Endothelial cell of hepatic sinusoid (primary cell): ENCODE measurements around the gene CPNE1.
"Not testable (repeated sequence)": the region's sequence is repeated elsewhere in the genome, so short reads cannot be mapped to it uniquely, and the experiment has no call there.

ENCODE experiments used
- in situ Hi-C: cut with HindIII; loops from 2 replicates; pipeline ENCODE4 v1.10.0; 2017; ENCODE audit warnings: low sequenced_read_pairs

CPNE1 gene

GRCh38 chr20:35698298-35699126 is 33.8 kb upstream of the CPNE1 start:
- in situ Hi-C loops: no loop called here

GRCh38 chr20:35697696-35698297 is 33.1 kb upstream of the CPNE1 start:
- in situ Hi-C loops: no loop called here

GRCh38 chr20:35695978-35696377 is 31.3 kb upstream of the CPNE1 start:
- in situ Hi-C loops: no loop called here

GRCh38 chr20:35695245-35695749 is 30.6 kb upstream of the CPNE1 start:
- in situ Hi-C loops: no loop called here

- in situ Hi-C loops: no loop called here
These were observed 25.6 kb upstream of the CPNE1 start for GRCh38 chr20:35690265-35690664.

GRCh38 chr20:35686872-35687271 is 22.2 kb upstream of the CPNE1 start:
- in situ Hi-C loops: not testable (repeated sequence)

- in situ Hi-C loops: not testable (repeated sequence)
These were observed 20.7 kb upstream of the CPNE1 start for GRCh38 chr20:35685368-35685767.

GRCh38 chr20:35681960-35682359 is 17.3 kb upstream of the CPNE1 start:
- in situ Hi-C loops: no loop called here

GRCh38 chr20:35680452-35681183 is 15.9 kb upstream of the CPNE1 start:
- in situ Hi-C loops: no loop called here

- in situ Hi-C loops: no loop called here
These were observed 10.2 kb upstream of the CPNE1 start for GRCh38 chr20:35674921-35675320.

GRCh38 chr20:35673884-35674283 is 9.2 kb upstream of the CPNE1 start:
- in situ Hi-C loops: no loop called here

GRCh38 chr20:35669681-35670080 is 5.0 kb upstream of the CPNE1 start:
- in situ Hi-C loops: no loop called here

GRCh38 chr20:35669221-35669620 is 4.5 kb upstream of the CPNE1 start:
- in situ Hi-C loops: no loop called here

GRCh38 chr20:35665949-35666288 is 1.2 kb upstream of the CPNE1 start:
- in situ Hi-C loops: no loop called here

- in situ Hi-C loops: no loop called here
These were observed 909 bp downstream of the CPNE1 start for GRCh38 chr20:35663516-35664465.

GRCh38 chr20:35662551-35662950 is 2.1 kb downstream of the CPNE1 start:
- in situ Hi-C loops: no loop called here

- in situ Hi-C loops: no loop called here
These were observed 2.8 kb downstream of the CPNE1 start for GRCh38 chr20:35661908-35662307.

GRCh38 chr20:35661053-35661452 is 3.6 kb downstream of the CPNE1 start:
- in situ Hi-C loops: no loop called here

GRCh38 chr20:35660122-35660937 is 4.4 kb downstream of the CPNE1 start:
- in situ Hi-C loops: no loop called here

GRCh38 chr20:35657271-35657670 is 7.4 kb downstream of the CPNE1 start:
- in situ Hi-C loops: no loop called here
